GM18517 (cell line): ENCODE results near the gene NKAIN2.
"Not testable (repeated sequence)": the region's sequence is repeated elsewhere in the genome, so short reads cannot be mapped to it uniquely, and the experiment has no call there.

Experiments used
- ATAC-seq: cut with Tn5 transposase; IDR thresholded peaks from one replicate; pipeline ENCODE4 v1.9.1; 2021; ENCODE audit warnings: mild to moderate bottlenecking, moderate library complexity; ENCODE audit not compliant: unreplicated experiment

NKAIN2 gene

GRCh38 chr6:124551711-124552233, 748.1 kb downstream of the NKAIN2 start:
- ATAC-seq: no peak

- ATAC-seq: no peak
Measured at GRCh38 chr6:124557873-124558272, 754.2 kb downstream of the NKAIN2 start.

GRCh38 chr6:124560078-124560477, 756.4 kb downstream of the NKAIN2 start:
- ATAC-seq: not testable (repeated sequence)

GRCh38 chr6:124560873-124561567, 757.4 kb downstream of the NKAIN2 start:
- no peak for ATAC-seq

GRCh38 chr6:124561635-124562130, 758.0 kb downstream of the NKAIN2 start:
- no peak for ATAC-seq

- not testable (repeated sequence) for ATAC-seq
Measured at GRCh38 chr6:124564125-124564524, 760.5 kb downstream of the NKAIN2 start.

- no peak for ATAC-seq
Measured at GRCh38 chr6:124567401-124567800, 763.7 kb downstream of the NKAIN2 start.

- no peak for ATAC-seq
Measured at GRCh38 chr6:124573953-124574352, 770.3 kb downstream of the NKAIN2 start.

GRCh38 chr6:124577734-124578281, 774.1 kb downstream of the NKAIN2 start:
- no peak for ATAC-seq

GRCh38 chr6:124590001-124590400, 786.3 kb downstream of the NKAIN2 start:
- ATAC-seq: no peak

- ATAC-seq: no peak
Measured at GRCh38 chr6:124599656-124600055, 796.0 kb downstream of the NKAIN2 start.

- ATAC-seq: no peak
Measured at GRCh38 chr6:124604719-124605118, 801.1 kb downstream of the NKAIN2 start.

- no peak for ATAC-seq
Measured at GRCh38 chr6:124607119-124607627, 803.5 kb downstream of the NKAIN2 start.

- no peak for ATAC-seq
Measured at GRCh38 chr6:124613031-124613430, 809.4 kb downstream of the NKAIN2 start.

GRCh38 chr6:124622351-124622750, 818.7 kb downstream of the NKAIN2 start:
- no peak for ATAC-seq

GRCh38 chr6:124633655-124634054, 830.0 kb downstream of the NKAIN2 start:
- no peak for ATAC-seq

- no peak for ATAC-seq
Measured at GRCh38 chr6:124640432-124640831, 836.8 kb downstream of the NKAIN2 start.

- no peak for ATAC-seq
Measured at GRCh38 chr6:124655866-124656265, 852.2 kb downstream of the NKAIN2 start.

GRCh38 chr6:124658053-124658452, 854.4 kb downstream of the NKAIN2 start:
- no peak for ATAC-seq

- no peak for ATAC-seq
Measured at GRCh38 chr6:124659427-124659826, 855.8 kb downstream of the NKAIN2 start.

GRCh38 chr6:124660185-124660584, 856.5 kb downstream of the NKAIN2 start:
- ATAC-seq: no peak

- ATAC-seq: no peak
Measured at GRCh38 chr6:124661097-124661661, 857.5 kb downstream of the NKAIN2 start.
